HepG2 (cell line): ENCODE results near the gene FYB1. TPM values are rescaled to one million over a fixed set of nuclear protein-coding genes. Genes with fewer than 3 reads are reported as not detected.

Experiments
- ATAC-seq: fragments of 200-7000 bp; cut with Tn5 transposase; 3 replicates; pipeline ENCODE4 v1.9.1; 2020; ENCODE audit warnings: mild to moderate bottlenecking, moderate library complexity
- BruUV-seq: library from RNA; stranded (reverse); fragments of 400-500 nt; replicated peaks from 2 replicates; lab custom pipeline; 2021; lab: Mats Ljungman, UMichigan
- CTCF ChIA-PET: fragments of 300-600 bp; formaldehyde crosslinking; extraction: SDS; loops from one replicate; lab custom pipeline; 2021; ENCODE audit warnings: low total read pairs, inconsistent platforms, low intra/inter-chr PET ratio; lab: Yijun Ruan, JAX
- POLR2A ChIA-PET: fragments of 350-600 bp; sonication (Branson Sonifier 250); formaldehyde crosslinking; loops from one replicate; lab custom pipeline; 2020; ENCODE audit warnings: antibody characterized with exemption, inconsistent platforms; lab: Yijun Ruan, JAX
- DNase-seq: peaks from one replicate; pipeline ENCODE4 v3.0.0-alpha.2; 2015; ENCODE audit warnings: low spot score
- FAIRE-seq: peaks from 3 replicates; lab custom pipeline; 2011; peaks lifted over from hg19 to GRCh38; lab: Jason Lieb, UNC
- H2AFZ ChIP-seq: one replicate; pipeline ENCODE4 v1.6.1; 2011; ENCODE audit warnings: low read length, inconsistent platforms
- H3K27ac ChIP-seq: fragments of 300-600 bp; 3 replicates; pipeline ENCODE4 v1.8.0; 2011; ENCODE audit warnings: mixed run types, mild to moderate bottlenecking, mixed read lengths, low read length, inconsistent platforms; ENCODE audit not compliant: insufficient read depth; ENCODE audit errors: extremely low read length
- H3K27me3 ChIP-seq, 2 experiments: fragments of 200-600 bp in 1 of 2; 2 replicates in 1 of 2; 3 replicates in 1 of 2; pipeline versions ENCODE4 v1.6.0 to v1.8.0; 2011; ENCODE audit warnings: low read length in 2 of 2, mild to moderate bottlenecking in 2 of 2, moderate library complexity in 2 of 2, inconsistent platforms in 1 of 2; ENCODE audit not compliant: insufficient read depth in 2 of 2, control insufficient read depth in 1 of 2
- H3K36me3 ChIP-seq, 2 experiments: fragments of 200-600 bp in 1 of 2; replicated peaks in 1 of 2; 2 replicates in 1 of 2; 3 replicates in 1 of 2; pipeline versions ENCODE4 v1.5.1 to v1.8.0; 2011; ENCODE audit warnings: low read length in 2 of 2, inconsistent platforms in 1 of 2; ENCODE audit not compliant: insufficient read depth in 2 of 2, control insufficient read depth in 1 of 2
- H3K4me1 ChIP-seq: 2 replicates; pipeline ENCODE4 v1.5.1; 2012; ENCODE audit warnings: low read length, inconsistent platforms; ENCODE audit not compliant: insufficient read depth
- H3K4me2 ChIP-seq: 2 replicates; pipeline ENCODE4 v1.6.0; 2011; ENCODE audit warnings: low read depth, low read length, inconsistent platforms
- H3K4me3 ChIP-seq, 3 experiments: fragments of 200-600 bp in 1 of 3; sonication (generic), shearing (Covaris generic) in 1 of 3; replicated peaks in 1 of 3; 2 replicates each; pipeline ENCODE4 v1.5.1; 2011 to 2016; ENCODE audit warnings: low read length in 3 of 3, inconsistent platforms in 2 of 3, low read depth in 2 of 3, mild to moderate bottlenecking in 2 of 3, control low read depth in 1 of 3, mixed read lengths in 1 of 3; ENCODE audit not compliant: insufficient read depth in 1 of 3
- H3K79me2 ChIP-seq: one replicate; pipeline ENCODE4 v1.6.1; 2011; ENCODE audit warnings: low read length, inconsistent platforms; ENCODE audit not compliant: insufficient read depth
- H3K9ac ChIP-seq: 2 replicates; pipeline ENCODE4 v1.6.0; 2011; ENCODE audit warnings: mild to moderate bottlenecking, low read depth, low read length, inconsistent platforms; ENCODE audit not compliant: insufficient read depth
- H3K9me3 ChIP-seq: 2 replicates; pipeline ENCODE4 v1.5.1; 2012; ENCODE audit warnings: mild to moderate bottlenecking, low read length
- H4K20me1 ChIP-seq: 2 replicates; pipeline ENCODE4 v1.6.0; 2011; ENCODE audit warnings: inconsistent platforms, mild to moderate bottlenecking, low read length, moderate library complexity; ENCODE audit not compliant: insufficient read depth
- LCORL ChIP-seq, 2 experiments: fragments of 450-650 bp in 1 of 2; sonication (generic) in 1 of 2; formaldehyde crosslinking in 1 of 2; IDR thresholded peaks; 2 replicates each; pipeline versions ENCODE4 v1.5.0 to v1.6.1; 2017 to 2020; ENCODE audit warnings: antibody characterized with exemption in 1 of 2, missing genetic modification reagents in 1 of 2
- NR2C2 ChIP-seq: sonication (generic); formaldehyde crosslinking; IDR thresholded peaks from 2 replicates; pipeline ENCODE4 v1.4.0; 2020; ENCODE audit warnings: missing genetic modification reagents, mild to moderate bottlenecking, moderate library complexity, borderline replicate concordance
- TRAFD1 ChIP-seq: sonication (generic); formaldehyde crosslinking; IDR thresholded peaks from 2 replicates; pipeline ENCODE4 v1.5.1; 2020; ENCODE audit warnings: missing genetic modification reagents, mild to moderate bottlenecking, borderline replicate concordance
- ZFP36L2 ChIP-seq: sonication (generic); formaldehyde crosslinking; IDR thresholded peaks from 2 replicates; pipeline ENCODE4 v1.4.0; 2020; ENCODE audit warnings: missing genetic modification reagents
- ZNF20 ChIP-seq: sonication (generic); formaldehyde crosslinking; IDR thresholded peaks from 2 replicates; pipeline ENCODE4 v1.4.0; 2020; ENCODE audit warnings: mild to moderate bottlenecking, moderate library complexity, missing genetic modification reagents
- ZNF205 ChIP-seq: IDR thresholded peaks from 2 replicates; pipeline ENCODE4 v1.6.1; 2018; ENCODE audit warnings: missing biosample characterization, missing genetic modification reagents
- ZNF230 ChIP-seq: sonication (generic); formaldehyde crosslinking; IDR thresholded peaks from 2 replicates; pipeline ENCODE4 v1.4.0; 2020; ENCODE audit warnings: mild to moderate bottlenecking, missing genetic modification reagents
- ZNF367 ChIP-seq: sonication (generic); formaldehyde crosslinking; IDR thresholded peaks from 2 replicates; pipeline ENCODE4 v1.4.0; 2020; ENCODE audit warnings: missing genetic modification reagents, borderline replicate concordance
- ZNF547 ChIP-seq: sonication (generic); formaldehyde crosslinking; IDR thresholded peaks from 2 replicates; pipeline ENCODE4 v1.5.1; 2020; ENCODE audit warnings: mild to moderate bottlenecking, missing genetic modification reagents
- ZNF552 ChIP-seq: sonication (generic); formaldehyde crosslinking; IDR thresholded peaks from 2 replicates; pipeline ENCODE4 v1.9.0; 2022; ENCODE audit warnings: missing genetic modification reagents, mild to moderate bottlenecking, borderline replicate concordance
- WGBS: methylation state at CpG from one replicate; pipeline ENCODE4 v1.1.6; 2017; ENCODE audit warnings: low lambda C conversion rate; 5-methylcytosine and 5-hydroxymethylcytosine counted together
- in situ Hi-C: cut with HindIII; loops from 2 replicates; pipeline ENCODE4 v1.10.0; 2017; ENCODE audit warnings: low pct_unique_long_range_greater_than_20kb; ENCODE audit not compliant: extremely low pct_ligation_motif_present
- intact Hi-C: fragments of 100-400 bp; cut with micrococcal nuclease; formaldehyde crosslinking; loops from one replicate; pipeline ENCODE4 v1.10.0; 2022; ENCODE audit not compliant: unreplicated experiment
- polyA plus RNA-seq, 8 experiments: library from polyadenylated mRNA; depleted of rRNA in 3 of 8; stranded (reverse) in 7 of 8; unstranded in 1 of 8; fragments of >200 nt; fragmentation: Illumina TruSeq in 4 of 8; extraction: Trizol in 4 of 8; gene quantifications; 2 replicates each; pipeline versions ENCODE4 v1.2.1 to v1.2.3, GENCODE V29; 2011 to 2016; ENCODE audit warnings: low read depth in 4 of 8, missing spikeins in 1 of 8, mixed read lengths in 1 of 8; ENCODE audit not compliant: insufficient read depth in 1 of 8
- total RNA-seq, 5 experiments: library from RNA; depleted of rRNA; stranded (reverse); fragments of >200 nt; fragmentation: Illumina TruSeq; extraction: Trizol; gene quantifications; 2 replicates each; pipeline ENCODE4 v1.2.3, GENCODE V29; 2016; ENCODE audit warnings: low read depth in 1 of 5
- TF ChIP-seq, protein P1 (sequence below): IDR thresholded peaks from 2 replicates; pipeline ENCODE4 v1.6.1; 2016; ENCODE audit warnings: mild to moderate bottlenecking, missing biosample characterization, missing genetic modification reagents
- TF ChIP-seq, protein P2 (sequence below): sonication (generic); formaldehyde crosslinking; conservative IDR thresholded peaks from 2 replicates; pipeline ENCODE4 v1.8.0; 2022; ENCODE audit warnings: mild to moderate bottlenecking, moderate library complexity, missing genetic modification reagents

Gene FYB1
- total and polyA plus RNA-seq, 2 of the 13 experiments (the other 11 are each of a cell fraction or from before 2014, with no cell fraction given), result 0.03 TPM; not detected in 1

DNA sequence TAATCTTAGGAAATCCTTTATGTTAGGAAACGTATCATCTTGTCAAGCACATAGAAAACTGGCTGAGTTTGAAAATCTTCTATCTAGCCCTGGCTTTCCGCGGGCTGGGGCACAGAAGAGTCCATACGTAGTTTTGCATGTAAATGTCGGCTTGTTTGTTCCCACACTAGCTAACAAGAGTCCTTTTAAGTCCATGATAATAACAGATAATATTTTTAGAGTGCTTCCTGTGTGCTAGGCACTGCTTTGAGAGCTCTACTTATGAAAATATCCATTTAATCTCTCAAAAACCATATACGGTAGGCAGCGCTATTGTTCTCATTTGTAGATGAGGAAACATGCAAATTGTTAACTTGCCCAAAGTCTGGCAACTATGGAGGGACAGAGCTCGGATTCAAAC lies 40.5 kb downstream of the FYB1 start:
- Histone ChIP-seq H3K4me1 (no peaks in the 10 kb centered on the region), H3K27ac (no peak overlapping the region), H3K9me3 (no peaks in the 10 kb centered on the region), H3K9ac (no peak overlapping the region), H4K20me1 (no peaks in the 10 kb centered on the region), H3K79me2 (no peaks in the 10 kb centered on the region), H3K4me2 (no peak overlapping the region), H2AFZ (no peak overlapping the region), H3K4me3 (no peak overlapping the region), H3K27me3 (no peaks in the 10 kb centered on the region; a peak in 1 of 5 replicates)
- CTCF ChIA-PET, result no interaction called here
- in situ Hi-C loops (no loop called here), intact Hi-C loops (no loop called here)
- BruUV-seq, result no TSS peak
- POLR2A ChIA-PET, result no interaction called here
- WGBS, result 45% methylated on average over 8 of the region's 8 CpGs
- FAIRE-seq (no peak), DNase-seq (no peak)
- no peak for TF ChIP-seq ZNF547 (CRISPR knock-in tag)
- no peak for TF ChIP-seq LCORL (IDR thresholded peaks at IDR 0.05)
- TF ChIP-seq LCORL (CRISPR knock-in tag; IDR thresholded peaks at IDR 0.05), result no peak
- TF ChIP-seq ZNF230 (CRISPR knock-in tag), result no peak
- no peak for TF ChIP-seq ZNF205
- TF ChIP-seq, protein P1, sequence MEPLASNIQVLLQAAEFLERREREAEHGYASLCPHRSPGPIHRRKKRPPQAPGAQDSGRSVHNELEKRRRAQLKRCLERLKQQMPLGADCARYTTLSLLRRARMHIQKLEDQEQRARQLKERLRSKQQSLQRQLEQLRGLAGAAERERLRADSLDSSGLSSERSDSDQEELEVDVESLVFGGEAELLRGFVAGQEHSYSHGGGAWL (CRISPR knock-in tag), result no peak
- no peak for TF ChIP-seq ZNF552 (CRISPR knock-in tag)
- TF ChIP-seq ZNF20 (CRISPR knock-in tag), result no peak
- TF ChIP-seq, protein P2, sequence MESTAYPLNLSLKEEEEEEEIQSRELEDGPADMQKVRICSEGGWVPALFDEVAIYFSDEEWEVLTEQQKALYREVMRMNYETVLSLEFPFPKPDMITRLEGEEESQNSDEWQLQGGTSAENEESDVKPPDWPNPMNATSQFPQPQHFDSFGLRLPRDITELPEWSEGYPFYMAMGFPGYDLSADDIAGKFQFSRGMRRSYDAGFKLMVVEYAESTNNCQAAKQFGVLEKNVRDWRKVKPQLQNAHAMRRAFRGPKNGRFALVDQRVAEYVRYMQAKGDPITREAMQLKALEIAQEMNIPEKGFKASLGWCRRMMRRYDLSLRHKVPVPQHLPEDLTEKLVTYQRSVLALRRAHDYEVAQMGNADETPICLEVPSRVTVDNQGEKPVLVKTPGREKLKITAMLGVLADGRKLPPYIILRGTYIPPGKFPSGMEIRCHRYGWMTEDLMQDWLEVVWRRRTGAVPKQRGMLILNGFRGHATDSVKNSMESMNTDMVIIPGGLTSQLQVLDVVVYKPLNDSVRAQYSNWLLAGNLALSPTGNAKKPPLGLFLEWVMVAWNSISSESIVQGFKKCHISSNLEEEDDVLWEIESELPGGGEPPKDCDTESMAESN (CRISPR knock-in tag), result no peak
- TF ChIP-seq TRAFD1 (CRISPR knock-in tag), result no peak
- TF ChIP-seq ZNF367 (CRISPR knock-in tag), result no peak
- TF ChIP-seq ZFP36L2 (CRISPR knock-in tag), result no peak
- no peak for TF ChIP-seq NR2C2 (CRISPR knock-in tag)
- TF ChIP-seq, all 625 proteins: peak for 0
- ATAC-seq, result no peak
- no peaks in the 10 kb centered on the region for H3K36me3 ChIP-seq
